22Rv1 (cell line): Measurements from ENCODE around the gene PRKRIP1.

Source experiments
- ZFX ChIP-seq: fragments of 450-650 bp; IDR thresholded peaks from 2 replicates; pipeline ENCODE4 v1.6.1; 2017; ENCODE audit warnings: antibody characterized with exemption, borderline replicate concordance
- TF ChIP-seq, protein P1 (sequence below): fragments of 450-650 bp; IDR thresholded peaks from 2 replicates; pipeline ENCODE4 v1.5.1; 2017; ENCODE audit warnings: mild to moderate bottlenecking

DNA sequence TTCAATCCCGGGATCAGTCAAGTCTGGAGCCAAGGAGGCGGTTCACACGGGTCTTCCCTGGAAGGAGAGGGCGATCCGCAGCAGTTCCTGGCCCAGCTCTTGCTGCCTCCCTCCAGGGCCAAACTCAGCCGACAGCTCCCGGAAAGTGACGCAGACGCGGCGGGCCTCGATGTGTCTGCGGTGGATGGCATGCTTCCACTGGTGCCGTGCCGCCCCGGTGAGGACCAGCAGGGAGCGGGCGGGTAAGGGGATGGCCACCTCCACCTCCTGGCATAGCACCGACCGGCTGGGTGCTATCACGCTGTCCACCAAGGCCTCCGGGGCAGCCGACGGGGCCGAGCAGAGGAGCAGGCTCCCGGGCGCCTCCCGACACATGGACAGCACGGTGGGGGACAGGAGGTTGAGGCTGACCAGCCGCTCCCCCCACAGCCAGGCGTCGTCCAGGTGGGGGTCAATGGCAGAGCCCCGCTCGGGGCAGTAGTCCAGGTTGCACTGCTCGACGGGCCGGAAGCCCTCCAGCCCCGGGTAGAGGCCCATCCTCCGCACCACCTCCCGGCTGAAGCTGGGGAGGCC, 61.3 kb downstream of the PRKRIP1 start:
- TF ChIP-seq, protein P1, sequence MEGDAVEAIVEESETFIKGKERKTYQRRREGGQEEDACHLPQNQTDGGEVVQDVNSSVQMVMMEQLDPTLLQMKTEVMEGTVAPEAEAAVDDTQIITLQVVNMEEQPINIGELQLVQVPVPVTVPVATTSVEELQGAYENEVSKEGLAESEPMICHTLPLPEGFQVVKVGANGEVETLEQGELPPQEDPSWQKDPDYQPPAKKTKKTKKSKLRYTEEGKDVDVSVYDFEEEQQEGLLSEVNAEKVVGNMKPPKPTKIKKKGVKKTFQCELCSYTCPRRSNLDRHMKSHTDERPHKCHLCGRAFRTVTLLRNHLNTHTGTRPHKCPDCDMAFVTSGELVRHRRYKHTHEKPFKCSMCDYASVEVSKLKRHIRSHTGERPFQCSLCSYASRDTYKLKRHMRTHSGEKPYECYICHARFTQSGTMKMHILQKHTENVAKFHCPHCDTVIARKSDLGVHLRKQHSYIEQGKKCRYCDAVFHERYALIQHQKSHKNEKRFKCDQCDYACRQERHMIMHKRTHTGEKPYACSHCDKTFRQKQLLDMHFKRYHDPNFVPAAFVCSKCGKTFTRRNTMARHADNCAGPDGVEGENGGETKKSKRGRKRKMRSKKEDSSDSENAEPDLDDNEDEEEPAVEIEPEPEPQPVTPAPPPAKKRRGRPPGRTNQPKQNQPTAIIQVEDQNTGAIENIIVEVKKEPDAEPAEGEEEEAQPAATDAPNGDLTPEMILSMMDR: no peak
- TF ChIP-seq ZFX: no peak
